Esophagus squamous epithelium (tissue), 5 donors: ENCODE data around the gene PROSER2. TPM values are rescaled to one million over a fixed set of nuclear protein-coding genes. Genes with fewer than 3 reads are reported as not detected.

ENCODE experiments used
- DNase-seq: peaks from one replicate; lab custom pipeline; 2025; lab: John Stamatoyannopoulos, UW
- H3K27ac ChIP-seq, 4 donors: fragments of 200-600 bp; sonication (generic); one replicate each; pipeline ENCODE4 v1.5.1; 2016 to 2019; ENCODE audit warnings: mild to moderate bottlenecking in 1 of 4
- H3K27me3 ChIP-seq, 4 donors: fragments of 200-600 bp; sonication (generic); 1 replicate in 3 of 4; 2 replicates in 1 of 4; pipeline versions ENCODE4 v1.5.1 to v1.6.0; 2017 to 2021; ENCODE audit warnings: antibody characterized with exemption in 1 of 4
- H3K36me3 ChIP-seq, 3 donors: fragments of 200-600 bp; sonication (generic); one replicate each; pipeline ENCODE4 v1.5.1; 2016 to 2019
- H3K4me1 ChIP-seq, 3 donors: fragments of 200-600 bp; sonication (generic); one replicate each; pipeline ENCODE4 v1.5.1; 2017 to 2019
- H3K4me3 ChIP-seq, 4 donors: fragments of 200-600 bp; sonication (generic); 1 replicate in 3 of 4; 2 replicates in 1 of 4; pipeline ENCODE4 v1.5.1; 2016 to 2019; ENCODE audit warnings: mild to moderate bottlenecking in 2 of 4, moderate library complexity in 1 of 4
- H3K9me3 ChIP-seq, 3 donors: fragments of 200-600 bp; sonication (generic); one replicate each; pipeline ENCODE4 v1.5.1; 2016 to 2019
- POLR2A ChIP-seq, 4 donors: fragments of 450-650 bp; IDR thresholded peaks; one replicate each; pipeline ENCODE4 v1.6.1; 2017; ENCODE audit warnings: antibody characterized with exemption in 4 of 4, mild to moderate bottlenecking in 4 of 4, moderate library complexity in 3 of 4
- WGBS, 2 donors: methylation state at CpG; one replicate each; pipeline ENCODE4 v1.1.5; 2018; 5-methylcytosine and 5-hydroxymethylcytosine counted together
- intact Hi-C: fragments of 100-400 bp; cut with DNase I; formaldehyde crosslinking; loops from one replicate; pipeline ENCODE4 v1.15.0; 2022
- total RNA-seq, 4 donors: library from RNA; depleted of rRNA; stranded (reverse); fragments of >200 nt; gene quantifications; one replicate each; pipeline ENCODE4 v1.1.0, GENCODE V29; 2016
- TF ChIP-seq, protein P1 (sequence below), 6 experiments: fragments of 450-650 bp in 4 of 6; fragments of 200-600 bp in 2 of 6; sonication (generic) in 2 of 6; IDR thresholded peaks; one replicate each; pipeline ENCODE4 v1.5.1; 2016 to 2019; ENCODE audit warnings: antibody characterized with exemption in 6 of 6, mild to moderate bottlenecking in 4 of 6, moderate library complexity in 4 of 6
- donor health status: DM: yes; HTN: yes; CAD: no.

The PROSER2 gene
- total RNA-seq, 4 donors from 2014 or later: 6.4 to 15.5 (median 11.1) TPM

DNA sequence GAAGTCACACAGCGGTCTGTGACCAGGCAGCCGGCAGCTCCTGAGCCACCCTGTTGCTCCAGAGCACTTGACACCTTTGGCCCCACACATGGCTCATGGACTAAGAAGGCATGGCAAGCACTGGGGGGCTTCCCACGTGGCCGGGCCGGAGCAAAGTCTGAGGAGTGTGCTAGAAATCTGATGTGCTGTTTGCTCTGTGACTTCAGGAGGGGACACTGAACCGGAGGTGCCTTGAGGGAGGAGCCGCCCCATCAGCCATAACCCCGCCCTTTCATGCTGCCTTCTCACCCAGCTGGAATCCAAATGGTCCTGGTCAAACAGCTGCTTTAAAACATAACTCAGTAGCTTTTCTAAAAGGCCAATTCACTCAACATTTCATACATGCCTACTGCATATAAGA, 33.5 kb downstream of the PROSER2 start:
- DNase-seq: no peak

DNA sequence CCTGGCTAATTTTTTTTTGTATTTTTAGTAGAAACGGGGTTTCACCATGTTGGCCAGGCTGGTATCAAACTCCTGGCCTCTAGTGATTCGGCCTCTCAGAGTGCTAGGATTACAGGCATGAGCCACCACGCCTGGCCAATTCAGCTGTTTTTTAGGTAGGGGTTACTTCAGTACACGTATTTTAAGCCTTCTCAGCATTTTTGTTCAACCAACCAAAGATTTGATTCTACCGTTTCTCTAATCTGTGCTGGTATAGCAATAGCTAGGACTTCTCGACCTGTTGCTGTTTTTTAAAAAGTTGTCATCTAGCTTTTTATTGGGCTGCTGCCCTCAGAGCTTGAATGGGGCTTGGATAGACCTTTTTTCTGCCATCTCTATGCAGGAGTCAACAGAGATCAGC, 34.9 kb downstream of the PROSER2 start:
- WGBS, 2 donors: 88 to 90% methylated on average over 5 to 6 of the region's 6 CpGs
- Histone ChIP-seq H3K27ac (no peak overlapping the region), H3K4me3 (no peak overlapping the region), H3K4me1 (no peaks in the 10 kb centered on the region), H3K27me3 (no peaks in the 10 kb centered on the region), H3K36me3 (peaks cover 0 to 85% (median 0%) of the 10 kb centered on the region in 3 donors), H3K9me3 (no peaks in the 10 kb centered on the region)
- DNase-seq: no peak
- TF ChIP-seq, protein P1, sequence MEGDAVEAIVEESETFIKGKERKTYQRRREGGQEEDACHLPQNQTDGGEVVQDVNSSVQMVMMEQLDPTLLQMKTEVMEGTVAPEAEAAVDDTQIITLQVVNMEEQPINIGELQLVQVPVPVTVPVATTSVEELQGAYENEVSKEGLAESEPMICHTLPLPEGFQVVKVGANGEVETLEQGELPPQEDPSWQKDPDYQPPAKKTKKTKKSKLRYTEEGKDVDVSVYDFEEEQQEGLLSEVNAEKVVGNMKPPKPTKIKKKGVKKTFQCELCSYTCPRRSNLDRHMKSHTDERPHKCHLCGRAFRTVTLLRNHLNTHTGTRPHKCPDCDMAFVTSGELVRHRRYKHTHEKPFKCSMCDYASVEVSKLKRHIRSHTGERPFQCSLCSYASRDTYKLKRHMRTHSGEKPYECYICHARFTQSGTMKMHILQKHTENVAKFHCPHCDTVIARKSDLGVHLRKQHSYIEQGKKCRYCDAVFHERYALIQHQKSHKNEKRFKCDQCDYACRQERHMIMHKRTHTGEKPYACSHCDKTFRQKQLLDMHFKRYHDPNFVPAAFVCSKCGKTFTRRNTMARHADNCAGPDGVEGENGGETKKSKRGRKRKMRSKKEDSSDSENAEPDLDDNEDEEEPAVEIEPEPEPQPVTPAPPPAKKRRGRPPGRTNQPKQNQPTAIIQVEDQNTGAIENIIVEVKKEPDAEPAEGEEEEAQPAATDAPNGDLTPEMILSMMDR (IDR thresholded peaks at IDR 0.05): no peak
- no peak for TF ChIP-seq POLR2A (IDR thresholded peaks at IDR 0.05)
- intact Hi-C loops: no loop called here

More for the DNA sequence above, 33.5 kb downstream of the PROSER2 start:
- TF ChIP-seq POLR2A (IDR thresholded peaks at IDR 0.05): no peak
- TF ChIP-seq, protein P1 (IDR thresholded peaks at IDR 0.05): no peak
- no peak overlapping the region for H3K4me3 ChIP-seq
- peaks cover 0 to 85% (median 0%) of the 10 kb centered on the region in 3 donors for H3K36me3 ChIP-seq
- no peaks in the 10 kb centered on the region for H3K27me3 ChIP-seq
- no peaks in the 10 kb centered on the region for H3K4me1 ChIP-seq
- WGBS, 2 donors: 83 to 90% methylated on average over 3 to 5 of the region's 8 CpGs
- H3K27ac ChIP-seq: no peak overlapping the region
- intact Hi-C loops: no loop called here
- no peaks in the 10 kb centered on the region for H3K9me3 ChIP-seq

DNA sequence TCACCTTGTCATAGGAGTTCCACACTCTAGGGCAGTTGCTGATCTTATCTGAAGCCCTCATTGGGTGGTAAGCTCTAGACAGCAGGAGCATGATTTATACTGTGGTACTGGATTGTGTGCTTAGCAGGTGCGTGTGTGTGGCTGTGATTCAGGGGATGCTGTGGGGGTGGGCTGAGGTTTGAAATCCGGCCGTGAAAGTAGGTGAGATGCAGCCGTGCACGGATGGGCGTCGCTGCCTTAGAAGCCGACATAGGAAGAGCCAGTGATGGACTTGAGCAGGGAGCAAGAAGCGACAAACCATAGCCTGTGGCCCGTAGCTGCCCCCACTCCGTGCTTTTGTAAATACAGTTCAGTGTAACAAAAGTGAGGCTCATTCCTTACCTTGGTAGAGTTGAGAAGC, 38.2 kb downstream of the PROSER2 start:
- WGBS, 2 donors: 90 to 96% methylated on average over 7 to 11 of the region's 11 CpGs
- DNase-seq: no peak

DNA sequence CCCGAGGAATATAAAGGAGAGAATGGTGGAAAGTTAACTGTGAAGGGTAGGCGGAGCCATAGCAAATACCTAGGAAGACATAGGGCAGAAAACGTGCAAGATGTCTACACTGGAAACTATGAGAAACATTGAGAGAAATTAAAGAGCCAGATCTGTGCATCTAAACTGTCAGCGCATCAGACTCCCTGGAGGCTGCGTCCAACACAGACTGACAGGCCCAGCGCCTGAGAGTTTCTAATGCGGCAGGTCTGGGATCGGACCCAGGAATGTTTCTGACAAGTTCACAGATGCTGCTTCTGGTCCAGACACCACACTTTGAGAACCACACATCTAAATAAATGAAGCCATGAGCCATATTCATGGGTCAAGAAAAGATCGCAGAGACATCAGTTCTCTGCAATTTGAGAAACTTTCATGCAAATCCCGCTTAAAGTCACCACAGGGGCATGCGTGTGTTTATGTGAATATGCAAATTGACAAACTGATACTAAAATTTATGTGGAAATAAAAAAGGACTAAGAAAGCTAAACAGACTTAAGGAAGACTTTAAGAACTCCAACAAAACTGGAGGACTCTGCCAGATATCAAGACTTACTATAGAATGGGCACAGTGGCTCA, 38.8 kb downstream of the PROSER2 start:
- TF ChIP-seq, protein P1 (IDR thresholded peaks at IDR 0.05): no peak
- TF ChIP-seq POLR2A (IDR thresholded peaks at IDR 0.05): no peak

More for the DNA sequence above, 38.2 kb downstream of the PROSER2 start:
- H3K9me3 ChIP-seq: no peaks in the 10 kb centered on the region
- peaks cover 0 to 73% (median 0%) of the 10 kb centered on the region in 3 donors for H3K36me3 ChIP-seq
- intact Hi-C loops: no loop called here
- no peak overlapping the region for H3K27ac ChIP-seq
- H3K4me1 ChIP-seq: no peaks in the 10 kb centered on the region
- no peak overlapping the region for H3K4me3 ChIP-seq
- no peaks in the 10 kb centered on the region for H3K27me3 ChIP-seq
- TF ChIP-seq, protein P1 (IDR thresholded peaks at IDR 0.05): no peak
- no peak for TF ChIP-seq POLR2A (IDR thresholded peaks at IDR 0.05)

DNA sequence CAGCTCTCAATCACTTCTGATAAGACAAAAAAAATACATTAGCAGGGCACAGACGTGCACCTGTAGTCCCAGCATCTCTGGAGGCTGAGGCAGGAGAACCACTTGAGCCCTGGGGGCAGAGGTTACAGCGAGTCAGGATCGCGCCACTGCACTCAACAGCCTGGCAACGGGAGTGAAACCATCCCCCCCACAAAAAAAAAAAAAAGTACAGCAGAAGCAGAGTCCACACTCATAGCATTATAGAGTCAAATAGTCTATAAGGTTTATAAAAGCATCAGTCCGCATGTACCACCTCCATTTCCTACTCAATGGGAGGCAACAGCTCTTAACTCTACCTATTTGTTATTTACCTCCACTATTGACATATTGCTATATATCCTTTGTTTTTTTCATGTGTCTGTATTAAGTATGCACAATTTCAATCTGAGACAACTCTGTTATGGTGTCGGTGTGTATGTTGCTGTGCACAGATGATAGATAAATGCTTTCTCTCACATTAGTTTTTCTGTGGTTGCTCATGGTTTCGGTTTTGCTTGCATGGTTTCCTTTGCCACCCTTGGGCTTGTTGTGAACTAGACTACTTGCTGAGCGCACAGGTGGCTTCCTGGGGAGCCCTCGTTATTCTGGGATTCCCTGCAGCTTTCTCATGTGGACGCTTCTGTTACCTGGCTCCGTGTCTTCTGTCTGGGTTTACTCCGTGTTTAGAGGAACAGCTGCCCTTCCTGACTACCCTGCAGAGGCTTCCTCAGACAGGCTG, 40.4 kb downstream of the PROSER2 start:
- Histone ChIP-seq H3K9me3 (no peaks in the 10 kb centered on the region), H3K27ac (no peak overlapping the region), H3K27me3 (no peaks in the 10 kb centered on the region), H3K36me3 (peaks cover 0 to 78% (median 0%) of the 10 kb centered on the region in 3 donors), H3K4me1 (no peaks in the 10 kb centered on the region), H3K4me3 (no peak overlapping the region)
- WGBS, 2 donors: 65 to 68% methylated on average over 12 to 13 of the region's 13 CpGs
- TF ChIP-seq, protein P1 (IDR thresholded peaks at IDR 0.05): no peak
- no peak for TF ChIP-seq POLR2A (IDR thresholded peaks at IDR 0.05)
- intact Hi-C loops: no loop called here
- DNase-seq: no peak

More for the DNA sequence above, 38.8 kb downstream of the PROSER2 start:
- H3K4me3 ChIP-seq: no peak overlapping the region
- H3K27me3 ChIP-seq: no peaks in the 10 kb centered on the region
- no peaks in the 10 kb centered on the region for H3K4me1 ChIP-seq
- peaks cover 0 to 73% (median 0%) of the 10 kb centered on the region in 3 donors for H3K36me3 ChIP-seq
- H3K27ac ChIP-seq: no peak overlapping the region
- DNase-seq: no peak
- H3K9me3 ChIP-seq: no peaks in the 10 kb centered on the region
- 87 to 89% methylated on average over 11 of the region's 11 CpGs for WGBS, 2 donors
- intact Hi-C loops: no loop called here
